ENCODE data around the gene UACA.

DNA sequence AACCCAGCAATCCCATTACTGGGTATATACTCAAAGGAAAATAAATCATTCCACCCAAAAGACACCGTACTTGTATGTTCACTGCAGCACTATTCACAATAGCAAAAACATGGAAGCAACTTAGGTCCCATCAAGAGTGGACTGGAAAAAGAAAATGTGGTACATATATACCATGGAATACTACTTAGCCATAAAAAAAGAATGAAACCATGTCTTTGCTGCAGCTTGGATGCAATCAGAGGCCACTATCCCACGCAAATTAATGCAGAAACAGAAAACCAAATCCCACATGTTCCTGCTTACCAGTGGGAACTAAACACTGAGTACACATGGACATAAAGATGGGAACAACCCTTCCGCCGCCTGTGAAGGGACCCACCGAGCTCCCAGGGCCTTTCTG is 34.2 kb downstream of the UACA start:
- no peak for TF ChIP-seq CTCF (IDR thresholded peaks at IDR 0.05; ENCODE audit: low read depth, low read length)
- TF ChIP-seq POLR2A (IDR thresholded peaks at IDR 0.05; ENCODE audit: extremely low read depth, insufficient read length) = no peak
- no peak for TF ChIP-seq MYC (IDR thresholded peaks at IDR 0.05; ENCODE audit: low read depth, low read length)
- TF ChIP-seq, protein P1, sequence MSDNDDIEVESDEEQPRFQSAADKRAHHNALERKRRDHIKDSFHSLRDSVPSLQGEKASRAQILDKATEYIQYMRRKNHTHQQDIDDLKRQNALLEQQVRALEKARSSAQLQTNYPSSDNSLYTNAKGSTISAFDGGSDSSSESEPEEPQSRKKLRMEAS (IDR thresholded peaks at IDR 0.05; ENCODE audit: low read depth, low read length) = no peak

All from NB4 (cell line).